GDM1 (cell line): ENCODE measurements around the gene NKPD1.
A peak's percentile ranks its signal among the peaks of the same experiment; 100 is the strongest.
"Not testable (repeated sequence)": the region's sequence is repeated elsewhere in the genome, so short reads cannot be mapped to it uniquely, and the experiment has no call there.

ENCODE experiments used
- DNase-seq: peaks from one replicate; lab custom pipeline; 2025; lab: John Stamatoyannopoulos, UW

NKPD1 gene

DNA sequence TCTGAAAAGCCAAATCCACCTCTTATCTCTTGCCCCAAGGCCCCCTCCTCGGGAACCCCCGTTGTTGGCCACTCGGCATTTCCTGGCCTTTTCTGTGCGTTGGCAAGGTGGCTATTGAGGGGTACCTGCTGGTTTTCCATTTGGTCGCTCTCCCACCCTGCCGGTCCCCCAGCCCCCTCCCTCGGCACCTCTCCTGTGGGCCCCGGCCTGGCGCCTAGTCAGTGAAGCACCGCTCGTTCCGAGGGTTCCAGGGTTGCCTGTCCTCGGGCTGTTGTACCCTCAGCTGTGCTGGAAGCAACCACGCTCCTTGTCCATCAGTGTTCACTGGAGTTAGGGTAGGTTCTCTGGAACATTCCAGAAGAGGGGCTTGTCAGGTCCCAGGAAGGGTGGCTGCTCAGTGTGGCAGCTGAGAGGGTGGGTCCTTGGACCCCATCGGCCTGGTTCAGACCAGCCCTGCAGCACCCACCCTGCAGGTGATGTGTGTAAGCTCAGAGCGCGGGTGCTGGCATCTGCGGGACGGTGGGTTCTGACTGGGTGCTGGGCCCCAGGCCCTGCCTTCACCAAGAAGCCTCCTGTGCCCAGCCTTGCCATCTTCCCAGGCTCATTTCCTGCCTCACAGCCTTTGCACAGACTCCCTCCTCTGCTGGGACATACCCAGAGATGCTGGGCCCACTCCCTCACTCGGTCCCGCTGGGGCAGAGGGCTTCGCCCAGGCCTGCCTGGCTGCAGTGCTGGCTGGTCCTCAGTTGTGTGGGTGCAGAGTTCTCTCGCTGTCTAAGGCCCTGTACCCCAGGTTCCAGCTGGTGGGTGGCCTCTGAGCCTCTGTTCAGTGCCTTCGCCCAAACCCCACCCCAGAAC is 21.3 kb downstream of the NKPD1 start:
- DNase-seq = no peak

- DNase-seq = no peak
Observed at GRCh38 chr19:45138303-45138751, 22.5 kb downstream of the NKPD1 start.

- no peak for DNase-seq
Observed at GRCh38 chr19:45137179-45137761, 23.5 kb downstream of the NKPD1 start.

- no peak for DNase-seq
Observed at GRCh38 chr19:45136507-45137178, 24.1 kb downstream of the NKPD1 start.

GRCh38 chr19:45135176-45135885 is 25.5 kb downstream of the NKPD1 start:
- no peak for DNase-seq

DNA sequence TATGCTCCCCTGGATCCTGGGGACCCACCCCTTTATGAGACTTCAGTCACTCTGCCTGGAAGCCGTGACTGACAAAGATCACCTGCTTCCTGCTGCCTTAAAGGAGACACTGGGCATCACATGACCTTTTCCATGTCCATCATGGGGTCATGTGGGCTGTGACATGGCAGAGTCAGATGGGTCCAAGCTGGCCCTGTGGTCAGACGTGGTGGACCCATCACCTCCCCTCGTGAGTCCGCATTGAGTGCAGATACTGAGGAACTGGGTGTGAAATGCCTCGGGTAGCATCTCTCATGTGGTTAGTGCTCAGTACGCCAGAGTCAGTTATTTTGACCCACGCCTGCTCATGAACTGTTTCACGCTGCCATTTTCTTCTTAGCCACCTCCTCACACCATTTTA is 27.1 kb downstream of the NKPD1 start:
- DNase-seq = no peak

DNA sequence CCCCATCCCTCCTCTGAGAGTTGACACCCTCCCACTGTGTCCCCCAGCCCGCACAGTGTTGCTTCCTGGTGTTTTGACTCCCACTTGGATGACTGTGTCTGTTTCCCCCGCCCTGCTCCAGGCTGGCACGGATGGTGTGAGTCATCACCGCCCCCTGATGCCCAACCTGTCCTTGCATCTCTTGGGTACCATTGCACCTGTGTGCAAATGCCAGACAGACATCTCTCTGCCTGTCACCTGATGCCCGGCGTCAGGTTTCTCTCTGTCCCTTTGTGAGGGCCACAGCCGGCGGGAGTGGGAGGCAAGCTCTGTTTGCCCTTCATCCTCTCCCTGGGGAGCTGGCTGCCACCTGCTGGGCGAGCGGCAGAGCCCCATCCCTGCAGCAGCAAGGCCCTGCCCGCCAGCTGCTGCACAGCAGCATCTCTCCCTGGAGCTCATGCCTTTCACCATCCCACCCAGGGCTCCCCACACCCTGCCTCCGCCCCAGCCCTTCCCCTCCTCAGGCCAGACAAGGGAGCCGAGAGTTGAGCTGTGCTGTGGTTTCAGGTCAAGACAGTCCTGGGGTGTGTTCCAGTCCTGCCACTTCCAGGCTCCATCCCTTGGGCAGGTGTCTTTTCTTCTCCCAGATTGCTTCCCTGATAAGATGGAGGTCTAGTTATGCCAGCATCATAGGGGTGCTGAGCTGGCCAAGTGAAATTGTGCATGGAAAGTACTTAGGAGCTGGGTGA is 29.7 kb downstream of the NKPD1 start:
- DNase-seq = no peak

- no peak for DNase-seq
Observed at GRCh38 chr19:45130236-45130635, 30.5 kb downstream of the NKPD1 start.

DNA sequence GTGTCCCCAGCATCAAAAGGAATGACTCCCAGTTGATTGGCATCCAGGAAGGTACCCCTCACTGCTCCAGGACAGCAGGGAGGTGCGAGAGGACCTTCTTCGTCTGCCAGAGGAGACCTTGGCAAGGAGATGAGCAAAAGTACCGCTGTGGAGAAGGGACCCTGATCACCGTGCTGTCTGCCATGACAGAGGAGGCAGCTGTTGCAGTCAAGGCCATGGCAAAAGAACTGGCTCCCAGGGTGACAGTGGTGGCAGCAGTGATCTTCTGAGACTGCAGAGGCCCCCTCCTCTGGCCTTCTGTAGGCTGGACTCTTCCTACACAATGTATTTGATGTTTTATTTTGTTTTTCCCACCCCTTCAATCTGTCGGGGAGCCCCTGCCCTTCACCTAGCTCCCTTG is 32.0 kb downstream of the NKPD1 start:
- DNase-seq = no peak

GRCh38 chr19:45128146-45128545 is 32.6 kb downstream of the NKPD1 start:
- no peak for DNase-seq

- no peak for DNase-seq
Observed at GRCh38 chr19:45126654-45127053, 34.1 kb downstream of the NKPD1 start.

DNA sequence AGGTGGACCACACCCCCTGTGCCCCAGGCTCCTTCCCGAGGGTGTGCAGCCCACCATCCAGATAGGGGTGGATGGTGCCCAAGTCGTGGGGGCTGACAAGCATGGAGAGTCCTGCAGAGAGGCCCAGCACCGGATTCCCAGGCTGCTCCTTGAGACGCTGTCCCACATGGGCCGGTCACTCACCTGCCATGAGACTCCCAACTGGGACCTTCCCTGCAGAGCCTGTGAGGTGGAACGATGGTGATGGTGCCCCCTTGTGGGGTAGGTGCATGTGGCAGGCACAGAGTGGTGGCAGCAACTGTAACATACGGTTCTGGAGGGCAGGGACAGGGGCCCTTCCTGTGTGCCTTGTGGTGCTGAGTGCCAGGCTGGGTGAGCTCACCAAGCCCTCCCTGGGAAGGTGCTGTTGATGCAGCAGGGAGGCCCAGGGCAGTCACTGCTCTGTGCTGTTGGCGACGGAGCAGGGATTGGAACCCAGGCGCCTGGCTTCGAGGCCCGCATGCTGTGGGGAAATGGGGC is 34.7 kb downstream of the NKPD1 start:
- peak; percentile 58 for DNase-seq

- DNase-seq = no peak
Observed at GRCh38 chr19:45125360-45125759, 35.4 kb downstream of the NKPD1 start.

DNA sequence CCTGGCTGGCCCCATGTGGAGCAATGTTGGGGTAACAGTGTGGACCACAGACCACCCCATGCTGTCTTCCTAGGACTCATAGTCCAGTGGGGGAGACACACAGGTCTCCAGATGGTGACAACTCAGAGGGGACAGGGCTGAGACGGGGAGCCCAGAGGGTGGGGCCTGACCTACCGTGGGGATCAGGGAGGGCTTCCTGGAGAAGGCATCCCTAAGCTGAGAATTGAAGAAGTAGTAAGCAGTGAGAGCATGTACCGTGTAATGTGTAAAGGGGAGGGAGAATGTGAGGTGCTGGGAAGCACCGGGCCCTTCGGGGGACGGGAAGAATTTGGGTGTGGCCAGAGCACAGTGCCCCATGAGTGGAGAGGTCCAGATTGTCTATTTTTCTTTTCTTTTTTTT is 36.8 kb downstream of the NKPD1 start:
- DNase-seq = no peak

GRCh38 chr19:45123440-45123850 is 37.3 kb downstream of the NKPD1 start:
- DNase-seq = no peak

- no peak for DNase-seq
Observed at GRCh38 chr19:45122832-45123231, 38.0 kb downstream of the NKPD1 start.

DNA sequence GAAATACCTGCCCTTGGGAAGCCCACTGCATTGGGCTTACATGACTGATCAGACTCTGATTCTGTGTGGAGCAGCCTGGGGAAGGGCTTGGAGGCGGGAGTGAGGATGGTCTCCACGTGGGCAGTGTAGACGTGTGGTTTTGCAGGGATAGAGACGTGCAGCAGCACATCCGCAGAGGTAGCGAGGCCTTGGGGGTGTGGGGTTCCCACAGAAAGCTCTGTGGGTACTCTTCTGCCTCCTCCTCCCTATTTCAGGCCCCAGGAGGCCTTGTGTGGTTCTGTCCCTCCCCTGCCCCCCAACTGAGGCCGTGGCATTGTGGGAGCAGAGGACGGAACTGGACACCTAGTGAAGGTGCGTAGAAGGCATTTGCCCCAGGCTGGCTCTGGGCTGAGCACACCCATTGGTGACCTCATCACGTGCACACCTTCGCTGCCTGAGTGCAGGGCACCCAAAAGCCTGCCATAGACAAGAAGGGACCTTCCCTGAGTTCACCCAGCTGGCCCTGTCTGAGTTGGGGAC is 38.9 kb downstream of the NKPD1 start:
- DNase-seq = no peak

DNA sequence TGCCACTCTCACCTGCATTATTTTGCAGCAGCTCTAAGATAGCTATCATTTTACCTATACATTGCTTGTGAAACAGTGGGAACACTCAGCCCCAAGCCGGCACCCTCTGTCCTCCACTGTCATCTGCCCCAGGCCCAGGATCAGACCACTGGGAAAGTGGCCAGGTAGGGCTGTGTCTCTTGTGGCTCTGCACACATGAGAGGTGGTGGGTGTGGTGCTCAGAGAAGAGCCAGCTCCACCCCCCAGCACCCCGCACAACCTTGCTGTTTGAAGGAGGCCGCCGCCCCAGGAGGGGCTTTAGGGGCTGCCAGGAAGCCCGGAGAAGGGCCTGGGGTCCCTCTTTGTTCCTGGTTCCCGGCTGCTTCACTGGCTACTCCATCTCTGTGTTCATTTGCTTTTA is 41.2 kb downstream of the NKPD1 start:
- no peak for DNase-seq

- DNase-seq = not testable (repeated sequence)
Observed at GRCh38 chr19:45118591-45119355, 42.0 kb downstream of the NKPD1 start.

DNA sequence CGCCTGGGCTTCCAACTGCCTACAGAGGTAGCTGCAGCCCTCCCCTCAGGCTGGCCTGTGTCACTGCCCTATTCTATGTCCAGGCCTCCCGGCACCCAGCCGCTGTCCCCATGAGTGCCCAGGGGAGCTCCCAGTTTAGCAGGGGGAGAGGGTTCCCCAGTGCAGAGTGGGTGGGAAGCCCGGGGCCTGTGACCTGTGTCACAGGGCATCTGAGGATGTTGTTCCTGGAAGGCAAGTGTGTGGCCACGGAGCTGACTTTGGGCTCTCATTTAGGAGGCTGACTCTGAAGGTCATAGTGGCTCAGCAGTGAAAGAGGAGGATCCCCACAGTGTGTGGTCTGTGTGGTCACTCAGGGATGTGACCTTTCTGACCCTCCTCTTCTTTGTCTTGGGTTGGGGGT is 42.7 kb downstream of the NKPD1 start:
- DNase-seq = no peak
